ENCODE data around the gene DDX53.

The DDX53 gene

DNA sequence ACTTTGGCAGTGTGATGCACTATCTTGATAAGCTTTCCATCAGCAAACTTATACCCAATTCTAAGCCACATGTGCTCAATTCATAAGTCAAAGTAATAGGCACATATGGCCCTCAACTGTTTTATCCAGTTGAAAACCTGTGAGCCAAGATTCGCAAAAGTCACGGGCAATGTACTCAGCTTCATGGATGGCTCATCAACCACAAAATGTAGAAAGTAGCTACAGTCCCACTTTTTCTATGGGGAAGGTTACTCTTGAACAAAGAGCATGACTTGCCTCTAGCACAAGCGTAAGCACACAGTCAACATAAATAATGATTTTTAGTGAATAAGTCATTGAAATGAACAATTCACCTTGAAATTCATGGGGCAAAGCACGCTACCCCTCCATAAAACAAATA is 25.1 kb upstream of the DDX53 start:
- TF ChIP-seq TAF1 (IDR thresholded peaks at IDR 0.05; ENCODE audit: low read depth) = no peak
- no peak for TF ChIP-seq ZBTB7A (IDR thresholded peaks at IDR 0.05; ENCODE audit: low read depth)
- no peak for TF ChIP-seq EGR1 (IDR thresholded peaks at IDR 0.05)
- no peak for TF ChIP-seq CEBPB (IDR thresholded peaks at IDR 0.05)
- TF ChIP-seq RAD21 (IDR thresholded peaks at IDR 0.05; ENCODE audit: low read depth) = no peak
- no peak for TF ChIP-seq NFIC (IDR thresholded peaks at IDR 0.05)
- TF ChIP-seq EP300 (IDR thresholded peaks at IDR 0.05; ENCODE audit: borderline replicate concordance) = no peak
- TF ChIP-seq, protein P1, sequence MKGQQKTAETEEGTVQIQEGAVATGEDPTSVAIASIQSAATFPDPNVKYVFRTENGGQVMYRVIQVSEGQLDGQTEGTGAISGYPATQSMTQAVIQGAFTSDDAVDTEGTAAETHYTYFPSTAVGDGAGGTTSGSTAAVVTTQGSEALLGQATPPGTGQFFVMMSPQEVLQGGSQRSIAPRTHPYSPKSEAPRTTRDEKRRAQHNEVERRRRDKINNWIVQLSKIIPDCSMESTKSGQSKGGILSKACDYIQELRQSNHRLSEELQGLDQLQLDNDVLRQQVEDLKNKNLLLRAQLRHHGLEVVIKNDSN (IDR thresholded peaks at IDR 0.05) = no peak
- TF ChIP-seq TEAD4 (IDR thresholded peaks at IDR 0.05) = no peak
- no peak for TF ChIP-seq TCF12 (IDR thresholded peaks at IDR 0.05; ENCODE audit: low read depth)
- TF ChIP-seq, protein P2, sequence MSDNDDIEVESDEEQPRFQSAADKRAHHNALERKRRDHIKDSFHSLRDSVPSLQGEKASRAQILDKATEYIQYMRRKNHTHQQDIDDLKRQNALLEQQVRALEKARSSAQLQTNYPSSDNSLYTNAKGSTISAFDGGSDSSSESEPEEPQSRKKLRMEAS (IDR thresholded peaks at IDR 0.05) = no peak
- TF ChIP-seq YY1 (IDR thresholded peaks at IDR 0.05; ENCODE audit: low read depth) = no peak
- no peak for TF ChIP-seq FOXM1 (IDR thresholded peaks at IDR 0.05; ENCODE audit: borderline replicate concordance, low read depth)
- no peak for TF ChIP-seq CREB1 (IDR thresholded peaks at IDR 0.05; ENCODE audit: low read depth)
- TF ChIP-seq, protein P3, sequence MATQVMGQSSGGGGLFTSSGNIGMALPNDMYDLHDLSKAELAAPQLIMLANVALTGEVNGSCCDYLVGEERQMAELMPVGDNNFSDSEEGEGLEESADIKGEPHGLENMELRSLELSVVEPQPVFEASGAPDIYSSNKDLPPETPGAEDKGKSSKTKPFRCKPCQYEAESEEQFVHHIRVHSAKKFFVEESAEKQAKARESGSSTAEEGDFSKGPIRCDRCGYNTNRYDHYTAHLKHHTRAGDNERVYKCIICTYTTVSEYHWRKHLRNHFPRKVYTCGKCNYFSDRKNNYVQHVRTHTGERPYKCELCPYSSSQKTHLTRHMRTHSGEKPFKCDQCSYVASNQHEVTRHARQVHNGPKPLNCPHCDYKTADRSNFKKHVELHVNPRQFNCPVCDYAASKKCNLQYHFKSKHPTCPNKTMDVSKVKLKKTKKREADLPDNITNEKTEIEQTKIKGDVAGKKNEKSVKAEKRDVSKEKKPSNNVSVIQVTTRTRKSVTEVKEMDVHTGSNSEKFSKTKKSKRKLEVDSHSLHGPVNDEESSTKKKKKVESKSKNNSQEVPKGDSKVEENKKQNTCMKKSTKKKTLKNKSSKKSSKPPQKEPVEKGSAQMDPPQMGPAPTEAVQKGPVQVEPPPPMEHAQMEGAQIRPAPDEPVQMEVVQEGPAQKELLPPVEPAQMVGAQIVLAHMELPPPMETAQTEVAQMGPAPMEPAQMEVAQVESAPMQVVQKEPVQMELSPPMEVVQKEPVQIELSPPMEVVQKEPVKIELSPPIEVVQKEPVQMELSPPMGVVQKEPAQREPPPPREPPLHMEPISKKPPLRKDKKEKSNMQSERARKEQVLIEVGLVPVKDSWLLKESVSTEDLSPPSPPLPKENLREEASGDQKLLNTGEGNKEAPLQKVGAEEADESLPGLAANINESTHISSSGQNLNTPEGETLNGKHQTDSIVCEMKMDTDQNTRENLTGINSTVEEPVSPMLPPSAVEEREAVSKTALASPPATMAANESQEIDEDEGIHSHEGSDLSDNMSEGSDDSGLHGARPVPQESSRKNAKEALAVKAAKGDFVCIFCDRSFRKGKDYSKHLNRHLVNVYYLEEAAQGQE (IDR thresholded peaks at IDR 0.05; ENCODE audit: low read depth) = no peak

DNA sequence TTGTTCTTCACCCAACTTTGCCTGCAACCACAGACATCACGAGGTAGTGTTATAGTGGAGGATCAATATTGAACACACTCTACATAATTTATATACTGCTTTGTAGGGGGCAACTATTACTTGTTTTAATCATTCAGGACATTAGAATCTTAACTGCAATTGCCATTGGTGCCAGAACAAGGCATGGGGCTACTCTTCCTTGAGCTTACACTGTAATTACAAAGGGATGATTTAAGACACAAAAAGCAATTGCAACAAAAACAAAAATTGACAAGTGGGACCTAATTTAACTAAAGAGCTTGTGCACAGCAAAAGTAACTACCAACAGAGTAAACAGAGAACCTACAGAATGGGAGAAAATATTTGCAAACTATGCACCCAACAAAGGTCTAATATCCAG is 24.0 kb upstream of the DDX53 start:
- TF ChIP-seq, protein P2 (IDR thresholded peaks at IDR 0.05) = no peak
- no peak for TF ChIP-seq TCF12 (IDR thresholded peaks at IDR 0.05; ENCODE audit: low read depth)
- TF ChIP-seq TAF1 (IDR thresholded peaks at IDR 0.05; ENCODE audit: low read depth) = no peak

DNA sequence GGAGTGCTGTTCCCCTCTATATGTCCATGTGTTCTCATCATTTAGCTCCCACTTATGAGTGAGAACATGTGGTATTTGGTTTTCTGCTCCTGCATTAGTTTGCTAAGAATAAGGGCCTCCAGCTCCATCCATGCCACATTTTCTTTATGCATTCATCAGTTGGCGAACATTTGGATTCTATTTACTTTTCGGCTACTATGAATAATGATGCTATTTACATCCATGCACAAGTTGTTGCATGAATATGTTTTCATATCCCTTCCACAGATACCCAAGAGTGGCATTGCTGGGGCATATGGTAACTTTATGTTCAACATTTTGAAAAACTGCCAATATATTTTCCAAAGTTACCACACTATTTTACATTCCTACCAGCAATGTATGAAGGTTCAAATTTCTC is 13.8 kb upstream of the DDX53 start:
- TF ChIP-seq YY1 (IDR thresholded peaks at IDR 0.05; ENCODE audit: low read depth) (no peak), CREB1 (IDR thresholded peaks at IDR 0.05; ENCODE audit: low read depth) (no peak), NFIC (IDR thresholded peaks at IDR 0.05) (no peak), CEBPB (IDR thresholded peaks at IDR 0.05) (no peak), EP300 (IDR thresholded peaks at IDR 0.05; ENCODE audit: borderline replicate concordance) (no peak), ZBTB7A (IDR thresholded peaks at IDR 0.05; ENCODE audit: low read depth) (no peak), FOXM1 (IDR thresholded peaks at IDR 0.05; ENCODE audit: borderline replicate concordance, low read depth) (no peak), TEAD4 (IDR thresholded peaks at IDR 0.05) (no peak), TAF1 (IDR thresholded peaks at IDR 0.05; ENCODE audit: low read depth) (no peak), TCF12 (IDR thresholded peaks at IDR 0.05; ENCODE audit: low read depth) (no peak), EGR1 (IDR thresholded peaks at IDR 0.05) (no peak)
- TF ChIP-seq, protein P3 (IDR thresholded peaks at IDR 0.05; ENCODE audit: low read depth) = no peak
- TF ChIP-seq, protein P1 (IDR thresholded peaks at IDR 0.05) = no peak
- TF ChIP-seq, protein P2 (IDR thresholded peaks at IDR 0.05) = no peak

DNA sequence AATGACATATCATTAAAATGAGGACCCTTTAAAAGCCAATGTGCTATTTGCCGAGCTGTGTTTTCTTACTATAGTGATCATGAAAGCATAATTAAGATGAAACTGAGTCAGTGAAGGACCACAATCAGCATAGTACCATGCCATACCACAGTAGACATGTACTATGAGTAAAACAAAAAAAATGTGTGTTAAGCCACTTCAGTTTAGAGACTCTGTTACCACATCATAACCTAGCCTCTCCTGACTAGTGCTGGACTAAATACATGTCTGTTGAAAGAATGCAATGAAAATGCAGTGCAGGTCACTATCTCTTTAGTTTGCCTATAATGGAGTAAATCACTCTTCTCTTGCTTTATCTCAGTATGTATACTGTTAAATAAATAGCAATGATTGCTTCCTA is 12.3 kb upstream of the DDX53 start:
- TF ChIP-seq RAD21 (IDR thresholded peaks at IDR 0.05; ENCODE audit: low read depth) (no peak), FOXM1 (IDR thresholded peaks at IDR 0.05; ENCODE audit: borderline replicate concordance, low read depth) (no peak), YY1 (IDR thresholded peaks at IDR 0.05; ENCODE audit: low read depth) (no peak), TAF1 (IDR thresholded peaks at IDR 0.05; ENCODE audit: low read depth) (no peak), TCF12 (IDR thresholded peaks at IDR 0.05; ENCODE audit: low read depth) (no peak), EP300 (IDR thresholded peaks at IDR 0.05; ENCODE audit: borderline replicate concordance) (no peak), TEAD4 (IDR thresholded peaks at IDR 0.05) (no peak), NFIC (IDR thresholded peaks at IDR 0.05) (no peak), ZBTB7A (IDR thresholded peaks at IDR 0.05; ENCODE audit: low read depth) (no peak), CREB1 (IDR thresholded peaks at IDR 0.05; ENCODE audit: low read depth) (no peak)
- TF ChIP-seq, protein P3 (IDR thresholded peaks at IDR 0.05; ENCODE audit: low read depth) = no peak
- TF ChIP-seq, protein P1 (IDR thresholded peaks at IDR 0.05) = no peak
- TF ChIP-seq, protein P2 (IDR thresholded peaks at IDR 0.05) = no peak

Data from Ishikawa (cell line).